COLO668 (cell line): ENCODE data around the gene PID1.
"Not testable (repeated sequence)": the region's sequence is repeated elsewhere in the genome, so short reads cannot be mapped to it uniquely, and the experiment has no call there.

Experiments used
- DNase-seq: peaks from one replicate; lab custom pipeline; 2025; ENCODE audit not compliant: unreplicated experiment; lab: John Stamatoyannopoulos, UW

Gene PID1

DNA sequence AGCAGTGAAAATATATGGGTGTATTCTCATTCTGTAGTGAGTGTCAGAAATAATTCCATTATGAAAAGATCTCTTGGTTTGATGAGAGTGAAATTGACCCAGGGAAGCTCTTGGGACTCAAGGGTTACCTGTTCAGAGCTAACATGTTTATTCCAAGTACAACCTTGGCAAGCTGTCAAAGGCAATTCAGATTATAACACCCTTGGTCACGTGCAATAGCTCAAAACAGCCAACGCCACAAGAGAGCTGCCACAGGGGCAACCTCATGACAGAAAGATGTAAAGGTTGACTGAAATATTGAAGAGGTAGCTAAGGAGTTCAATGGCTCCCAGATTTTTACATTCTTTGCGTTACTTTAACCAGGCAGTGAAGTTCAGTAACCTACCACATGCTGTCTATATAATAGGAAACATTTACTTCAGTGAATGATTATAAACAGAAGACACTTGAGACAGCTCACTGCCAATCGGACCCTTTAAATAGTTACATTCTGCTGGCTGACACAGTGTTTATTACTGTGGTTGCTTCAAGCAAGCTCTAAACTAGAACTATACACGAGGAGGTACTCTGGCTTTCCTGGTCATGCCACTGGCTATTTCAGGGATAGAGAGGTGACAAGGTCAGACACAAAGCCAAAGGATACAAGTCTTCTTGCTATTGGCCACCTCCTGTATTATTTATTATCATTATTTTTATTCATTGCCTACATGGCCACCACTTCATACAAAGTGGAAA lies 187.3 kb downstream of the PID1 start:
- DNase-seq = no peak

DNA sequence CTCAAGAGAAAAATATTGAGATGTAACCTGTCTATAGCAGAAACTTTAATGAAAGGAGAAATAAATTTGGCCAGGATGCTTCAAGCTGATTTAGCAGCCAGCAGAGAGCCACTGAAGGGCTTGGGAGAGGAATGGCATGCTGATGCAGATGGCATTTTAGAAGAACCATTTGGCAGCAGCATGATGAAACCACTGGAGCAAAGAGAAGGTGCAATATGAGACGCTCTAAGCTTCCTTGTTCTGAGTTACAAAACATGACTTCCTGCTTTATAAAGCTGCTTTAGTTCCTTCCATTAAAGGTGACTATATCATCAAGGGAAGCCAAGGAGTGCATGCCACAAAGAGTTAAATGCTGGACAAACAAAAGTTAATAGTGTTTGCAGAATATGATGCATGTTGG lies 189.7 kb downstream of the PID1 start:
- no peak for DNase-seq

DNA sequence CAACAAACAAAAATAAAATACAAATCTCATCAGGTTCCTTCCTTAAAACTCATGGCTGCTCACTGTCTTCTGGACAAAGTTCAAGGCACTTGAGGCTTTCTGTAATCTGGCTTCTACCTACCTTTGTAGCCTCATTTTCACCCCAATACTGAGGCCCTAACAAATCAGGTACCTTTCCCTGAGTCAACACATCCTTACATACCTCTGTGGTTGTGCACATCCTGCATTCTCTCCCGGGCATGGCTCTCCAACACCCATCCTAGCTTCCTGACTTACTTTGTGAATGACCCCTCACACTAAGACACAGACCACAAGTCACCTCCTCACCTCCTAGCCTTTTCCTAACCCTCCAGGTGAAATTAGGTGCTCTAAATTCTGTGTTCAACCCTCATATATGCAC lies 190.9 kb downstream of the PID1 start:
- no peak for DNase-seq

DNA sequence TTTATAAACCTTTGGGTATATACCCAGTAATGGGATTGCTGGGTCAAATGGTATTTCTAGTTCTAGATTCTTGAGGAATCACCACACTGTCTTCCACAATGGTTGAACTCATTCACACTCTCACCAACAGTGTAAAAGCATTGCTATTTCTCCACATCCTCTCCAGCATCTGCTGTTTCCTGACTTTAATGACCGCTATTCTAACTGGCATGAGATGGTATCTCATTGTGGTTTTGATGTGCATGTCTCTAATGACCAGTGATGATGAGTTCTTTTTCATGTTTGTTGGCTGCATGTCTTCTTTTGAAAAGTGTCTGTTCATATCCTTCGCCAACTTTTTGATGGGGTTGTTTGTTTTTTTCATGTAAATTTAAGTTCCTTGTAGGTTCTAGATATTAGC lies 194.2 kb downstream of the PID1 start:
- DNase-seq = not testable (repeated sequence)

DNA sequence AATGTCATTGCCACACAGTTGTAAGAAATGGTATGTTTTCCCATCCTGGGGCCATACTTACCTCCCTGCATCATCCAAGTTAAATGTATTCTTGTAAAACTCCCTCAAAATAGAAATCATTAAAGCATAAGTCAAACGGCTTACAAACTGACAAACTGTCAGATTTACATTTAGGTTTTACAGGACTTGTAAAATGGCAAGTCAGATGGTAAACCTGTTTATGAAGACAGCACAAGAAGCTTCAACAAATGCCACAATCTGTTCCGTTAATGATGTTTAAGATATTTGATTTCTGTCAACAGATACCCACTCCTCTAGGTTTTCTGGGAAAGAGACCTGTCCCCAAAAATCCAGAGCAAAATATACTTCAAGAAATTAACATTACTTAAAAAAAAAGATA lies 197.2 kb downstream of the PID1 start:
- no peak for DNase-seq

DNA sequence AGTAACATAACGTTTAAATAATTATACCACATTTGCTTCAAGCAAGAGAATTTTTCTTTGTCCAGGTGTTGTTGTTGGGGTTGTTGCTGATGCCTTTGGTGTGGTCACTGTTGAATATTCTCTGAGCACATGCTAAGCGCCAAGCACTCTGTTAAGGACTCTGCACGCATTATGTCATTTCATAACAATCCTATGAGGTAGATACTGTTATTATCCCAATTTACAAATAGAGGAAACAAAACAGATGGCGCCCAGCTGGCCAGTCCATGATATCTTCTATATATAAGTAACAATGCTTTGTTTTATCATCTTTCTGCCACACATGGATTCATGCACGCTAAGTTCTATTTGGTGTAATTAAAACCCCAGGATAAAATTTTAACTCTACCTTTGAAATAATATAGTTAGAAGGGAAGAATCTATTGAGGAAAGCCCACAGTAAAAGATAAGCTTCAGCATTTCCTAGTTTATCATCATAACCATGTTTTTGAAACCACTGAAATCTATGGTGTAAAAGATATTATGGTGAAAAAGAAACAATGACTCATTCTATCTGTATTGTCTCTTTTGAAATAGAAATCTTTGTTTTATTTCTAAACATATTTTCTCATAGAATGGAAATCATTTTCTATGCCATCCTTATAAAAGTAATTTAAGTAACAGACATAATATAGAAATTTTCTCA lies 199.7 kb downstream of the PID1 start:
- no peak for DNase-seq

DNA sequence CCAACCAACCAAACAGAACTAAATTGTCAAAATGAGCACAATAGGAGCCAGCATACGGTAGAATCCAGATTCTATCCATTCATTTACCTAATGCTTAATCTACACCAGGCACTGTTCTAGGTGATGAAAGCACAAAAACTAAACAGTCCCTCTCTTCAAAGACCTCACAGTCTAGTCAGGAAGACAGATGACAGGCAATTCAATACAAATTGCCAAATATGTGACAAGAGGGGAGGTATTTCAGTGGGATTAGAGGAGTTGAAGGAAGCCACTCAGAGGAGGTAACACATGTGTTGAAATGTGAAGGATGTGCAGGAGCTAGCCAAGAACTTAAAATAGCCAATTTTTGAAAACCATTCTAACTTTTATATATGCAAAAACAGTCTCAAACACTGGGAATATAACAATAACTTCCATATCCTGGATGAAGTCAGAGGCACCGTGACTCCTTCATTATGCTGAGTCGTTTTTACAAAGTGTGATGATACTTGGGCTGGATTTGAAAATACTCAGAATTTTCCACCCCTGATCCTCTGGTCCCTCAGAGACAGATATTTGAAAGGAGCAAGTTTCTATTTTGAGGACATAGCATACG lies 204.9 kb downstream of the PID1 start:
- DNase-seq = no peak

DNA sequence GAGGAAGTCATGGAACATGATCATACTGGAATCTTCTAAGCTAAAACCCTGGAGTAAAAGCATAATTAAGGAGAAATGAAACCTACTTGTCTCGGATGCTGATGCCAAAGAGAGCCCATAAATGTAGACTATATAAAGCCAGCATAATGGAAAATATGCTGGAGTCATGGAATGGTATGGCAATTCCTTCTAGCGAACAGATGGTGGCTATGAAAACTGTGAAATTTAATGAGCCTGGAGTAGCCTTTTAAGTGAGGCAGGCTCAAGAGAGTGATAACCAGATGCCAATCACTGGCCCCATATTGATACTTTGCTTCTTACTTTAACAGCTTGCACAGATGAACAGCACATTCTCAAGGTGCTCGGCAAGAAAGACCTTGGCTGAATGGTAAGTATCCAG lies 206.3 kb downstream of the PID1 start:
- DNase-seq = no peak

DNA sequence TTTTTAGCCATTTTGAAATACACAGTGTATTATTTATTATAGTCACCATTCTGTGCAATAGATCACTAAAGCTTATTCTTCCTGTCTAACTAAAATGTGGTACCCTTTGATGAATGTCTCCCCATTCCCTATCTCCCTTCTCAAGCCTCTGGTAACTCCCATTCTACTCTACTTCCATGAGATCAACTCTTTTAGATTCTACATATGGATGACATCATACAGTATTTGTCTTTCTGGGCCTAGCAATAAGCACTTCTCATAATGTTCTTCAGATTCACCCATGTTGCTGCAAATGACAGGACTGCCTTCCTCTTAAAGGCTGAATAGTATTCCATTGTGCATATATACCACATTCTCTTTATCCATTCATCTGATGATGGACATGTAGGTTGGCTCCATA lies 210.9 kb downstream of the PID1 start:
- no peak for DNase-seq

DNA sequence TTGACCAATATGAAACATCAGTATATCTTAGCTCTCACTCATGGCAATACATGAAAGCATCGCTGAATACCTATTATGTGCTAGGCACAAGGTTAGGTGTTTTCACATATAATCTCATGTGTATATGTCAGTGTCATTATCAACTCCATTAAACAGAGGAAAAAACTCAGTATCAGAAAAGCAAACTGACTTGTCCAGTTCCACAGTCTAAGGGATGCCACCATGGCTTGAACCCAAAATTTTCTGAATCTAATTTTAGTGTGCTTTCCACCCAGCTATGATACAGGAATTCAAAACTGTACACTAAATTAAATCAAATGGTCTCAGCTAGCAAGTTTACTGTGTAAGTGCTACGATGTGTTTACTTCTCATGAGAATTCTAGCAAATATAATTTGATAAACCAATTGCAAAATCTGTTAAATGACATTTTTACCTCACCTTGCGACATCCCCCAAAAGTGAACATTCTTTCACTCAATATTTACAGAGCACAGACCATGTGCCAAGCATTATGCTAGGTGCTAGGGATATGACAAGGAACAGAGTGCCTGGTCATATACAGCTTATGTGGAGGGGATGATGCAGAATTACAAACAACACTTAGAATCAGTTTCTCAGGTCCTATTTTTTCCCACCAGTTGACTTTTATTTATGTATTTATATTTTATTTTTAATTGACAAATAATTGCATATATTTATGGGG lies 211.6 kb downstream of the PID1 start:
- DNase-seq = no peak

DNA sequence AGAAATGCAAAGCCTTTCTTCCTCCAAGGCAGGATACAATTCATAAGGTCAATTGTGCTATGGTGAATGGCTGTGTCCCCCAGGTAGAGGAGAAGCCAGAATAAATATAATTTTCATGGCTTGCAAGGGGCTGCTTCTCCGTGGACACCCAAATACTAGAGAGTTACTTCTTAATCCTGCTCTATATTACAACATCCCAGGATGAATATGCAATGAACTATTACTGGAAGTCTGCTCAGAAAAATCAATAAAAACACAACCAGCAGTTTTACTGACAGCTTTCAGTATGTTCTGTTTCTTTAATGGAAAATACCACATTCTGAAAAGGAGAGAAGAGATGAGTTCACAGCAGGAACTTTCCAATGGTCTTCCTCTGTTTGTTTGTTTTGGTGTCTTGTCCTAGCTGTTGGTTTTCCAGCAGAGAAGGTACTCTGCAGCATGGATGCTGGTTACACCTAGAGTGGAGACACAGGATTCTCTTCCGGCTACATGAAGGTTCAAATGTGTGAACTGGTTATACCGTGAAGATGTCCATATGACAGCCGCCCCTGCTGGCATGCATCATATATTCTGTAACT lies 213.0 kb downstream of the PID1 start:
- no peak for DNase-seq

DNA sequence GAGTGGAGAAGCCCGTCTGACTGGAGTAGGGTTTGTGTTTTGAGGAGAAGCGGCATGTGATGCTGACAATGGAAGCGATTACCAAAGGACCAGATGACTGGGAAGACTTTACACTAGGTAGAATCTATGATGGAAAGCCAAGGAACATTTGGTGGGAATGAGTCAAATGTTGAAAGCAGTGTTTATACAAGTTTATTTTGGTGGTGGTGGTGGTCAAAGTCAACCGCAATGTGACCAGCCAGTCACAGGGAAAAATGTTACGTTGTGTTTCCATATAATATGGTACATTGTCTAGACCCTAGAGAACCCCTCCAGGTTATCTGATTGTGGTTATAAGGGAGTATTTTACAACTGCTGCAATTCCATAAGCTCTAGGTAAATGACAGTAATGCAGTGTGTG lies 216.8 kb downstream of the PID1 start:
- no peak for DNase-seq

DNA sequence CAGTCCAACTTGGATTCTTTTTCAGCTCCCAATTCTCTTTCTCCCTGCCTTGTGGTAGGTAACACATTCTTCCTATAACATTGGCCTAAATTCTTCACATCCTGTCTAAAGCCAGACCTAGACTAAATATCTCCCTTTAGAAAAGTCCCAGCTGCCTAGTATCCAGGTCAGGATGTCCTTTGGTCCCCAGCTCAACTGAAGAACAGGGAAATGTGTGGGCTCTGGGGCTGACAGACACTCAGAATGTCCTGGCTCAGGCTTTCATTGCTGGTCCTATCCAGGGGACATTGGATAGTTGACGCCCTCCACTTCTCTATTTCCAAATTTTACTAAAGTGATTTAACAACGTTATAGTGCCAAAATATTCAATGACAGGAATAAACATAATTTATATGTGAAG lies 219.3 kb downstream of the PID1 start:
- DNase-seq = no peak

DNA sequence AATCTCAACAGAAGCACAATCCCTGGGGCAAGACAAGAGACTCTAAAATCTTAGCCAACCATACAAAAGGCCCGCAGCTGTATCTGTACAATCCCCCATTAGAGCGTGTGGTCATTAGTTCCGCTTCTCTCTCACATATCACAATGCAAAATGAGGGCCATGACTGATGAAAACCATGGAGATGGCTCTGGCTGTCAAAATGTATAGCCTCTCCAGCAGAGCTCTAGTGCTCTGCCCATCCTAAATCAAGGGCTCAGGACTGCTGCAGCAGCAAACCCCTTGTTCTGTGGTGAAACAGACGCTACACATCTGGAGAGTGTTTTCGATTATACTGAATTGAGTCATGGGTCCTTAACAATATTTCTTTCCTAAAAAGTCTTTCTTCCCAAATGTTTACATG lies 221.0 kb downstream of the PID1 start:
- no peak for DNase-seq

DNA sequence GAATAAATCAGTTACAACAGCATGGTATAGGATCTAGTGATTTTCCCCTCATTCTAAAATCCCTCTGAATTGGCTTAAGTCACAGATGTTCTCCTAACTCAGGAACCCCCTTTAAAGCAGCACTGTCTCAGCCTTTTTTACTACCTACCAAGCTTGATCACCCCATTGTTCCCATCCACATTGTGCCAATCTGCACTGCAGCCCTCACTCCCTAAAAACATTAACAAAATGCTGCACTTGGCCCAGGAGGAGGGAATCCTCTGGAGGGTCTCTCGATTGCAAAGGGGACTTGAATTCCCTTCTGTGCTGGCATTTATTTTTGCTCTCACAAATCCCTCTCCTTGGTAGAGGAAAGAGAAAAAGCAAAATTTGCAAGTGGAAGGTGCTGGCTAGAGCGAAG lies 223.0 kb downstream of the PID1 start:
- no peak for DNase-seq

DNA sequence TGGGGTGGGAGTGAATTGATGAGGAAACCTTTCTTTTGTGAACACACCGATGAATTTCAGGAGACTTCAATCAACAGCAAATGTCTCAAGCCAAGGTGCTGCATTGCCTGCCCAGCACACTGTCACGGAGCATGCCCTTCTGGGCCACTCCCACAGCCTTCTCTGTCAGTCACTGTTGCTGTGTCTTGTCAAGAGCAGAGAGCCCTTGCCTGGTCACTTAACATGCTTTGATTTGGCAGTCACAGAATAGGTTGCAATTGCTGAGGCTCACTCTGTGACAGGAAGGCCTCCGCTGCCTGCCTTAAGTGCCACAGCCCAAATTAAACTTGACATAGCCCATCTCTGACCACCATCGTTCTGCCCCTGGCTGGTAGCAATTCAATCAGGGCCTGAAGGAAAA lies 225.4 kb downstream of the PID1 start:
- DNase-seq = no peak

DNA sequence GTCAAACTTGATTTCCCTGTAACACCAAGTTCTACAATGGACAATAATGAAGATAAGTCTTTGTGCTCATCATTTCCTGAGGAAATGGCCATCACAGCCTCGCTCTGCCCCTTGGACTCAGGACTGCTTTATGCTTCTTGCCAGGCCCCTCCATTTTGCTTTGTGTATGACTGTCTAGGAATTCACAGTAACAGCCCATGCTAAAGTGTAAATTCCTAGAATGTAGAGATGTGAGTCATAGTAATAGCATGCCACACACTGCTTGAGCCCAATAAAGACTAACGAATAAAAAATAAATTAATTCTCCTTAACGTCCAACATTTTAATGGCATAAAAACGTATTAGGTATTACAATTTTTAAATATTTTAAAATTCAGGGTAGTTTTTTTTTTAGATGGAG lies 226.5 kb downstream of the PID1 start:
- DNase-seq = no peak

DNA sequence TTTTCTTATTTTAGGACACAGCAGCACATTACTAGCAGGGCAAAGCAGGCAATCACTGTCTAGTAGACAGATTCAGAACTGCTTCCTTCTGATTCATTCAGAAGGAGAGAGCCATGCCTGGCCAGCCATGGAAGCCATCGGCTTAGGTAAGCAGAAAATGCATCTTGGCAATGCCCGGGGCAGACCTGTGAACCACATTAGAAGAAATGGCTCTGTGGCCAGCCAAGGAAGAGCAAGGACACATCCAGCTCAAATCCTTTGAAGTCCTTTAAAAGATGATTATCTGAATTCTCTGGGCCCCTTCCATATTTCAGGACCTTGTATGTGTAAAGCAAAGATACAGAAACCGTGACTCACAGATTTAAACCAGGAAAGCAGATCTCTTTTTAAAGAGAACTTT lies 227.4 kb downstream of the PID1 start:
- no peak for DNase-seq

DNA sequence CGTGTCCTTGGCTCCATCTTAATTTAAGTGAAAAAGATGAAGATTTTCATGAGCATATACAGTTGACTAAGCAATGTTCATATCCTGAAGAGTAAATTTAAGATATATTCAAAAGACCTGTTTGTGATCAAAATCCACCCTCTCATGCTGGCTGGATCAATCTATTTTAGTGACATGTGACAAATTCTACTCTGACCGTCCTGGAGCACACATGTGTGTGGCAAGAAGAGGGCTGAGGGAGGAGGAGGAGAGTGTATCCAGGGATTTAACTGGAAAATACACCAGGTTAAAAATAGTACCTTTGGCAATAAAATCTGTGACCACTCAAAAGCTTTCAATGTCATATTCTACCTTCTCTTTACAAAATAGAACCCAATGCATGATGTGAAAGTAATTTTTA lies 228.7 kb downstream of the PID1 start:
- no peak for DNase-seq

DNA sequence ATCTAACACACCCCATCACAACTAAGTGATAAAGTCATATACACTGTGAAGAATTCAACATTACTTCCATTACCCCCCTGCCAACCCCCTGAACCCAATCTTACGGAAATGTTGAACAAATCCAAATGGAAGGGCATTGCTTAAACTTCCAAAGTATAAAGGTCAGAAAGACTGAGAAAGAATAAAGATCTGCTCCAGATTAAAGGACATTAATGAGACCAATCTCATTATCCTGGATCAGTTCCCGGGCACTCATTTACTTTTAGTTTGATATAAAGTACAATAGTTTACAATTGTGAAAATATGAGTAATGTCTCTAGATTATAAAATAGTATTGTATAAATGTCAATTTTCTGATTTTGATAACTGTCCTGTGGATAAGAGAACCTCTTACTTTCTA lies 229.4 kb downstream of the PID1 start:
- DNase-seq = no peak

DNA sequence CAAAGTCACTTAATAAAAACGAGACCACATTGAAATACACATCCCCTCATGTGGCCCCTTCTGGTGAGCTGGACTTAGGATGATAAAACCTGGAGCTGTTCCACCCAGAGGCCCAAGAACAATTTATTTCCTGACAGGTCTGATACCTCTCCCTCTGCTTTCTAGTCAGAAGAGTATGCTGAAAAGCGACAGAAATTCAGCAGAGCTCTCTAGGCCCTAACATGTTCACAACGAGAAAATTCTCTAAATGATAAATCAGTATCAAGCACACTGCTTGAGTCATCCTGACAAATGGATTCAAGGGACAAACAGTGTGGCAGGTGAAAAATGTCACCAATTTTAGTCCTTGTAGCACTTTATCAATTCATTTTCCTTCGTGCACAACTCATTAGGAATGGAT lies 233.5 kb downstream of the PID1 start:
- DNase-seq = no peak

DNA sequence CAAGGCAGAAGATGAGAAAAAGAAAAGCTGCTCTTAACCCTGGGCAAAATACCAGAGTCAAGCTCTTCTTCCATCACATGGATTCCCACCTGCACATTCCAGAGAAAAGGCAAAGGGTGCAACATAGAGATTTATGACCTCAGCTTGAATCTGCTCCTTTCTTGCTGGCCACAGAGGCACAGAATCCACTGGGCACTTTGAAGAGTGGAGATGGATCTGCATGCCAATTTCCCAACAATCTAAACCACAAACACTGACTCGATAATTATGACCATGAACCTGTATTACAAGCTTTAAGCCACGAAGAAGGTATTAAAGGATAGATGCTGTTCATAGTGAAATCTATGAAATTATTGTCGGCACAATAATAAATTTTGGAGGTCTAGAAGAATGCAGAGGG lies 237.3 kb downstream of the PID1 start:
- DNase-seq = no peak
